HuH-7 (cell line): ENCODE results near the gene TMEM41B.
A peak's percentile ranks its signal among the peaks of the same experiment; 100 is the strongest.
"Not testable (repeated sequence)": the region's sequence is repeated elsewhere in the genome, so short reads cannot be mapped to it uniquely, and the experiment has no call there.

ENCODE experiments used
- DNase-seq: peaks from one replicate; pipeline ENCODE4 v3.0.0; 2011; ENCODE audit warnings: low spot score

The TMEM41B gene

DNA sequence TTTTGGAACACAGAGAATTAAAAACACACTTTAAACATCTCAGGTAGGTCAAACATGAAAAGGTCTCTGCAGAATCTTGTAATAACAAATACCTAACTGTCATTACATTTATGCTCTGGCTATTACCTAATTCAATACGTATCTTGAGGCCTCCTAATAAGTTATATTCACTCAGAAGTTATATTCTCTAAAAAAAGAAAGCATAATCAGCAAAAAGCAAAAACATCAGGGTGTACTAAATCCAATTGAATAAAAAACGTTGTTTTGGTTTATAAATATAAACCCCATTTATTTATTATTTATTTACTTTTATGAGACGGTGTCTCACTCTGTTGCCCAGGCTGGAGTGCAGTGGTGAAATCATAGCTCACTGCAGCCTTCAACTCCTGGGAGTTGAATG is 10.2 kb downstream of the TMEM41B start:
- DNase-seq: no peak

DNA sequence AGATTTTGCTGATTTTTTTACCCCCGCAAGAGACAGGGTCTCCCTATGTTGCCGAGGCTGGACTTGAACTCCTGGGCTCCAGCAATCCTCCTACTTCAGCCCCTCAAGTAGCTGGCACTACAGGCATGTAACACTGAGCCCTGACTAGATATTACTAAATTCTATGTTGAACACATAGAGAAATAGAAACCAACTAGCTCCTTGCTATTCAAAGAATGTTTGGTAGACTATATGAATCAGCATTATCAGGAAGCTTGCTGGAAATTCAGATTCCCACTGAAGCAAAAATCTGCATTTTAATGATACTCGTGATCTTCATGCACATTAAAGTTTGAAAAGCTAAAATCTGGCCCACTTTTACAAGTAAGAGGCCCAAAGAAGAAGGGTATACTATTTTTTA is 11.9 kb downstream of the TMEM41B start:
- no peak for DNase-seq

- no peak for DNase-seq
Measured at GRCh38 chr11:9301720-9302119, 12.7 kb downstream of the TMEM41B start.

GRCh38 chr11:9293646-9294045 is 20.7 kb downstream of the TMEM41B start:
- no peak for DNase-seq

- no peak for DNase-seq
Measured at GRCh38 chr11:9285850-9286587, 28.4 kb downstream of the TMEM41B start.

GRCh38 chr11:9280655-9281301 is 33.6 kb downstream of the TMEM41B start:
- no peak for DNase-seq

- no peak for DNase-seq
Measured at GRCh38 chr11:9277176-9277575, 37.2 kb downstream of the TMEM41B start.

DNA sequence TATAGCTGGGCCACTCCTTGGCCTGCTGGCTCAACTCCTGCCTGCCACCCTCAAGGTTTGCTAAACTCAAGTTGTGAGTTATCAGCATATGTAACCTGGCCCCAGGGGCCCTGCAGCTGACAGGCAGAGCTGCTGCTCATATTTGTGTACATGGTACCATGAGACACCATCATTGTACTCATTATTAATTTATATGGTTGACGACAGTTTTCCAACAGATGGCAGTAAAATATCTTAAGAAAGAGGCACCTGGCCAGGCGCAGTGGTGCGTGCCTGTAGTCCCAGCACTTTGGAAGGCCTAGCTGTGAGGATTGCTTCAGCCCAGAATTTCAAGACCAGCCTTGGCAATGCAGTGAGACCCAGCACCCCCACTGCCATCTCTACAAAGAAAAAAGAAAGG is 37.8 kb downstream of the TMEM41B start:
- DNase-seq: no peak

DNA sequence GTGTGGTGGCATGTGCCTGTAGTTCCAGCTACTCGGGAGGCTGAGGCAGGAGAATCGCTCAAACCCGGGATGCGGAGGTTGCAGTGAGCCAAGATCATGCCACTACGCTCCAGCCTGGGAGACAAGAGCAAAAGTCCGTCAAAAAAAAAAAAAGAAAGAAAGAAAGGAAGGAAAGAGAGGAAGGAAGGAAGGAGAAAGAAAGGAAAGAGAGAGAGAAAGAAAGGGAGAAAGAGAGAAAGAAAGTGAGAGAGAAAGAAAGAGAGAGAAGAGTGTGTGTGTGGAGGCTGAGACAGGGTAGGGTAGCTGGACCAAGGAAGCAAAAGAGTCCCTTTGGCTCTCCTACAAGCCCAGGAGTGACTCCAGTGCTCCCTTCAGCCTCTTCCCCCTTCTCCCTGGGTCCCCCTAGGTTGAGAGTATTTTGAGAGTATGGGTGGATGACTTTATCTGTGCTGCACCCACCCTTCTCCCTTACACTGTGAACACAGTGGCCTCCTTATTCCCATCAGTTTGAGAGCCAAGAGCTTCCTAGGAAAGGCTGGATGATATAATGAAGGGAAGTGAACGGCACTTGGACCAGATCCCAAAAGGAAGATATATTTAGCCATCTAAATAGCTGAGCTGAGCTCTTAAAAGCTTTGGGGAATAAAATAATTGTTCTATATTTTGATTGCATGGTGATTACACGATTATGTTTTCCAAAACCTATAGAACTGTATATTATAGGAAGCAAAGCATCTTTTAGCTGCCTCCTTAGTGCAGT is 39.7 kb downstream of the TMEM41B start:
- no peak for DNase-seq

DNA sequence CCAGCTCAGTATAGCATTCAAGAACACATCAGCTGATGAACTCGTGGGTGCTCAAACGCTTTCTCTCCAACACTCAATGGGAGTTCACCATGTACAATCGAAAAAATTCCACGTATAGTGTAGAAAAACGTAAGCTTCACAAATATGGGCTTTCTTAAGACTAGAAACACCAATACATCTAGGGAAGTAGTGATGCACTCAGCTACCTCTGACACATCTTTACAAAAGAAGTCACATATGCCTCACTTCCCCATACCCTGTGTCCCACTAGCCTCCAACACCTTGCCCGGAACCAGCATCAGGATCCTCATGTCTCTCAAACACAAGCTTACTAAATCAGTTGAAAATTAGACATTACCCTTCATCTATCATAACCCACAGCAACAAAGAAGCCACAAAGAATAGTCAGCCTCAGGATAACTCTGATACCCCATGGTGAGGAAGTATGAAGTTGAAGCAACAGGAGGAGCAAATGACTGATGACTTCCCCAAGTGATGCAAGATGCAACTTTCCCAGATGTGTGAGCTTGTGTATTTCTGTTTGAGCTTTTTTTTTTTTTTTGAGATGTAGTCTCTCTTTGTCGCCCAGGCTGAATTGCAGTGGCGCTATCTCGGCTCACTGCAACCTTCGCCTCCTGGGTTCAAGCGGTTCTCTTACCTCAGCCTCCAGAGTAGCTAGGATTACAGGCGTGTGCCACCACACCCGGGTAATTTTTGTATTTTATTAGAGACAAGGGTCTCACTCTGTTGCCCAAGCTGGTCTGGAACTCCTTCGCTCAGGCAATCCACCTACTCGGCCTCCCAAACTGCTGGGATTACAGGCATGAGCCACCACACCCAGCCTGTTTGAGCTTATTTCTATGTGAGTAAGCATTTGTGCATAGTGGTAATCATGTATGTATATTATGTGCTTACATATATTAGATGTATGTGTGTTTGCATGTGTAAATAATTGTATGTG is 40.7 kb downstream of the TMEM41B start:
- DNase-seq: no peak

- DNase-seq: no peak
Measured at GRCh38 chr11:9269492-9270013, 44.8 kb downstream of the TMEM41B start.

DNA sequence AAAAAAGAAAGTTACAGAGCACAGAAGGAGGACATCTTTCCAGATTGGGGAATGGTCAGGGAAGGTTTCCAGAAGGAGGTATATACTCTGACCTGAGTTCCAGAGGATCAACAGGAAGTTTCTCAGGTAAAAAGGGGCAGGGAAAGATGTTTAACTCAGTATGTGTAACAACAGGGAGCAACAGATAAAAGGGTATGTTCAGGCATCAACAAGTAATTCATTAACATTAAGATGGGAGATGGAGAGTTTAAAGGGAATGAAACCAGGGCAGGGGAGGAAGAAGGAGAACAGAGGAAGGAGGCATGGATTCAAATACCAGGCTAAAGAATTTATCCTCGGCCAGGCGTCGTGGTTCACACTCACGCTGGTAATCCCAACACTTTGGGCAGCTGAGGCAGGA is 46.7 kb downstream of the TMEM41B start:
- no peak for DNase-seq

DNA sequence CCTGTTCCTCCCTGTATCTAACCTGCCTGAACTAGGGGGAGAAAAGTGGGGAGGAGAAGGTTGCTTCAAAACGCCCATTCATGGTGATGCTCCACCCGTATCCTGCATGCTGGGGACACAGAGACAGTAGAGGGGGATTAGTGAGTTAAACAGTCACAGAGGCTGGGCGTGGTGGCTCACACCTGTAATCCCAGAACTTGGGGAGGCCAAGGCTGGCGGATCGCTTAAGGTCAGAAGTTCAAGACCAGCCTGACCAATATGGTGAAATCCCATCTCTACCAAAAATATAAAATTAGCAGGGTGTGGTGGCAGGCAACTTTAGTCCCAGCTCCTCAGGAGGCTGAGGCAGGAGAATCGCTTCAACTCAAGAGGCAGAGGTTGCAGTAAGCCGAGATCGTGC is 47.5 kb downstream of the TMEM41B start:
- no peak for DNase-seq

DNA sequence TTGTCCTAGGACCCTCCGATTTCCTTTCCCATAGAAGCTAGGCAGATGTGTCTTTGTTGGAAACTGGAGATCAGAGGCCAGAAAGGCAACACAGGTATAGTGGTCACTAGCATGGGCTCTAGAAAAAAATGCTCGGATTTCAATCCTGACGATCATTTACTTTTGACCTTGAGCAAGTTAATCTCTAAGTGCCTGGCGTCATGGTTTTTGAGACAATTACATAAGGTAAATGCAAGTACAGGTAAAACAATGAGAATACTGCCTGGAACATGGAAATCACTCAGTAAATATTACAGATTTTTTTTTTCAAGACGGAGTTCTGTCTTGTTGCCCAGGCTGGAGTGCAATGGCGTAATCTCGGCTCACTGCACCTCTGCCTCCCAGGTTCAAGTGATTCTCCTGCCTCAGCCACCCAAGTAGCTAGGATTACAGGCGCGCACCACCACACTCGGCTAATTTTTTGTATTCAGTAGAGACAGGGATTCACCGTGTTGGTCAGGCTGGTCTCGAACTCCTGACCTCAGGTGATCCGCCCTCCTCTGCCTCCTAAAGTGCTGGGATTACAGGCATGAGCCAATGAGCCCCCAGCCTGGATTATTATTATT is 48.2 kb downstream of the TMEM41B start:
- DNase-seq: no peak

- peak; percentile 98 for DNase-seq
Measured at GRCh38 chr11:9265211-9266131, 48.9 kb downstream of the TMEM41B start, which contains the start of gene DENND5A. Gene DENND5A, minus strand, starts transcription at chr11:9265350. Its CDS starts 281 bp downstream, at chr11:9265069.

DNA sequence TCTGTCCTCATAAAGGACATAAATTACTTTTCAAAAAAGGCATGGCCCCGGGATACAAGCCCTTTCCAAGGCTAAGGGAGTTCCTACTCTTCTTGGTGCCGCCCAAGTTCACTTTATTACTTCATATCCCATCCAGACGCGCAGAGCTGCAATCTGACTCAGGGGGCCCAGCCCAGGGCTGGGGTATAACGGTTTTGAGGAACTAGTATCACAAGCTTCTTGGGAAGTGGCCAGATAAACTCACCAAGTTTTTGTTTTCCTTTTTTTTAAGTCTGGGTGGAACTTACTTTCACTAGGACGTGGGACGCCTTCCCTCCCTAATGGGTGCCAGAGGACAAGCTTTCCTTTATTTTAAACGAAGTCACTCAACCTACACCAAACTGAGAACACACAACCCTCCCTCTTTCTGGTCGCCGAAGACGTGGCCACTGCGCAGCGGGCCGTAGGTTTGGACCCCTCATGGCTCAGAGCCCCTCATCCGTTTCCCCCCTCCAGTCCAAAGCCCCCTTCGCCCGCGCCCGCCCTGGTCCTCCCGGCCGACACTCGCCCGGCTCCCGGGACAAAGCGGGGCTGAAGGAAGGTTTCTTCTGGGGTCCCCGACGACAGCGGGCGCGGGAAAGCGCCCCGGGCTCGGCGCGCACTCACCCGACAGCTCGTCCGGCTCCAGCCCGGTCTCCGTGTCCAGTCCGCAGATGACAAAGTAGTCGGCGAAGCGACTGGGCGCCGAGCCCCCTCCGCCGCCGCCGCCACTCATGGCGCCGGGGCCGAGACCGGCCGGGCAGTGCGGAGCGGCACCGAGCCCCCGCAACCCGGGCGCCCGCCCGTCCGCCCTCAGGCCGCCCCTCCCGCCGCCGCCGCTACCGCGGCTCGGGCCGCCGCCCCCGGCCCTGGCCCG is 49.8 kb downstream of the TMEM41B start:
- DNase-seq: no peak

- peak; percentile 34 for DNase-seq
Measured at GRCh38 chr11:9263840-9264315, 50.5 kb downstream of the TMEM41B start.

GRCh38 chr11:9260838-9261146 is 53.6 kb downstream of the TMEM41B start:
- DNase-seq: not testable (repeated sequence)
